Osteoblast (primary cell): ENCODE results near the gene SPTB. TPM values are rescaled to one million over a fixed set of nuclear protein-coding genes. Genes with fewer than 3 reads are reported as not detected.

Experiments used
- DNase-seq: peaks from one replicate; pipeline ENCODE4 v3.0.0; 2011; ENCODE audit warnings: low spot score, mixed read lengths; ENCODE audit not compliant: insufficient read length; ENCODE audit errors: missing footprints
- H2AFZ ChIP-seq: 2 replicates; pipeline ENCODE4 v1.6.0; 2011; ENCODE audit warnings: mild to moderate bottlenecking, low read length
- H3K27ac ChIP-seq: 2 replicates; pipeline ENCODE4 v1.5.1; 2011; ENCODE audit warnings: mild to moderate bottlenecking, low read depth, low read length, moderate library complexity
- H3K27me3 ChIP-seq: 2 replicates; pipeline ENCODE4 v1.6.0; 2012; ENCODE audit warnings: mild to moderate bottlenecking, control low read depth, inconsistent platforms, low read length, moderate library complexity; ENCODE audit not compliant: insufficient read depth
- H3K36me3 ChIP-seq: 2 replicates; pipeline ENCODE4 v1.5.1; 2011; ENCODE audit warnings: mild to moderate bottlenecking, low read length, control low read depth, moderate library complexity; ENCODE audit not compliant: insufficient read depth
- H3K4me1 ChIP-seq: 2 replicates; pipeline ENCODE4 v1.5.1; 2011; ENCODE audit warnings: mild to moderate bottlenecking, low read length, control low read depth, moderate library complexity; ENCODE audit not compliant: insufficient read depth
- H3K4me2 ChIP-seq: 2 replicates; pipeline ENCODE4 v1.6.0; 2011; ENCODE audit warnings: mild to moderate bottlenecking, low read length; ENCODE audit not compliant: insufficient read depth
- H3K4me3 ChIP-seq: fragments of 200-600 bp; sonication (generic); 3 replicates; pipeline ENCODE4 v1.5.1; 2012; ENCODE audit warnings: mild to moderate bottlenecking, low read length, inconsistent platforms; ENCODE audit not compliant: insufficient read depth
- H3K79me2 ChIP-seq: 2 replicates; pipeline ENCODE4 v1.6.0; 2012; ENCODE audit warnings: mild to moderate bottlenecking, low read length, control low read depth, inconsistent platforms; ENCODE audit not compliant: insufficient read depth
- H3K9me3 ChIP-seq: 2 replicates; pipeline ENCODE4 v1.5.1; 2011; ENCODE audit warnings: low read depth, low read length, control low read depth
- H4K20me1 ChIP-seq: 2 replicates; pipeline ENCODE4 v1.6.0; 2012; ENCODE audit warnings: mild to moderate bottlenecking, low read length, control low read depth; ENCODE audit not compliant: insufficient read depth
- CTCF ChIP-seq: IDR thresholded peaks from 2 replicates; pipeline ENCODE4 v1.5.1; 2011; ENCODE audit warnings: mild to moderate bottlenecking, low read depth, low read length, moderate library complexity; ENCODE audit errors: extremely low read depth
- total RNA-seq: library from RNA; depleted of rRNA; stranded (reverse); fragments of >200 nt; gene quantifications from 2 replicates; pipeline ENCODE4 v1.2.3, GENCODE V29; 2012

SPTB gene
- total RNA-seq, 1 donor: under 0.01 TPM

- DNase-seq: no peak
- TF ChIP-seq CTCF: no peak
Measured at GRCh38 chr14:64779472-64779871, 100.2 kb downstream of the SPTB start.

DNA sequence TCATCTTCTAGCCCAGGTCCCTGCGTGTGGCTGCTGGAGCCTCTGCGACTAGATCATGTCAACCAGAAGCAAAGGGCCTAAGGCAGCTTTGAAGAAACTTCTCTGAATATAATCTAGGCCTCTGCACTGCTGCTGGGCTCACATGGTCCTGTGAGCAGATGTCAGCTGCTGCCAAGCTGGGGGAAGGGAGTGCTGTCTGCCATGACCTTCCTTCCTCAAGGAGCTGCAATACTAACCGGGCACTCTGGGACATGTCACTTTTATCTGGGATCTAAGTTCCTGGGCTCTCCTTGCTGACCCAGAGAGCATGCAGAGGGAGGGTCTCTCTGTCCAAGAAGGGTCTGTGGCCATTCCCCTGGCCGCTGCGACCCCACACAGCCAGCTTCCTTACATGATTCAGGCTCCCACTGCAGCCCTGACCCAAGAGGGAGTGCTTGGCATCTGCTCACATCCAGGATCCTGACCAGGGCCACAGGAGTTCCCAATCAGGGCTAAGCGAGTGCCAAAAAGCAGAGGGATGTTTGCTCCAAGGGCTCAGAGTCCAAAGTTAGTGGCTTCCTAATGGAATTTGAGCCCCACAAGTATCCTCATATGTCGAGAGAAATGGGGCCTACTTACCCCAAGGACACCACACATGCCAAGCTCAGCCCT, 101.5 kb downstream of the SPTB start:
- Histone ChIP-seq H3K4me1 (no peaks in the 10 kb centered on the region), H2AFZ (no peak overlapping the region), H3K27ac (no peak overlapping the region), H3K4me2 (no peak overlapping the region), H3K27me3 (peaks cover 14% of the 10 kb centered on the region), H3K36me3 (no peaks in the 10 kb centered on the region), H3K4me3 (no peak overlapping the region), H3K9me3 (no peaks in the 10 kb centered on the region), H3K79me2 (no peaks in the 10 kb centered on the region), H4K20me1 (no peaks in the 10 kb centered on the region)
- no peak for TF ChIP-seq CTCF
- DNase-seq: peak; percentile 73

More at GRCh38 chr14:64779472-64779871, 100.2 kb downstream of the SPTB start:
- H3K27ac ChIP-seq: no peak overlapping the region
- no peaks in the 10 kb centered on the region for H4K20me1 ChIP-seq
- H3K9me3 ChIP-seq: no peaks in the 10 kb centered on the region
- H2AFZ ChIP-seq: no peak overlapping the region
- H3K36me3 ChIP-seq: no peaks in the 10 kb centered on the region
- H3K27me3 ChIP-seq: peaks cover 20% of the 10 kb centered on the region
- no peak overlapping the region for H3K4me3 ChIP-seq
- H3K4me1 ChIP-seq: no peaks in the 10 kb centered on the region
- no peak overlapping the region for H3K4me2 ChIP-seq
- H3K79me2 ChIP-seq: no peaks in the 10 kb centered on the region

DNA sequence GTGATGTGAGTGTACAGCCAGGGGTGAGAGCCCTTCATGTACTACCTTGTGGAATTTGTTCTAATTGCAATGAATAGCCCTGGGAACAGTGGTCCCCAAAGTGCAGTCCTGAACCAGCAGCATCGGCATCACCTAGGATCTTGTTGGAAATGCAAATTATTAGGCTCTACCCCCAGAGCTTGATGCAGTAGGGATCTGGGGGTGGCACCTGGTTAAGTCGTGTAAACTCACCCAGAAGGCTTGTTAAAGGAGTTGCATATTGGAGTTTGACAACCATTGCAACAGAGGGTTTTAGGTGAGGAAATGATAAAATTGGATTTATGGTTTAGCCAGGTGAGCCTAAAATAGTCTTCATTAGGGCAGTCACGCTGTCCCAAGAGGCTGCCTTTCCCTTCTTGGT, 102.2 kb downstream of the SPTB start:
- H2AFZ ChIP-seq: no peak overlapping the region
- no peak overlapping the region for H3K4me2 ChIP-seq
- peaks cover 13% of the 10 kb centered on the region for H3K27me3 ChIP-seq
- H3K27ac ChIP-seq: no peak overlapping the region
- no peaks in the 10 kb centered on the region for H3K79me2 ChIP-seq
- TF ChIP-seq CTCF: no peak
- H3K9me3 ChIP-seq: no peaks in the 10 kb centered on the region
- DNase-seq: no peak
- no peaks in the 10 kb centered on the region for H4K20me1 ChIP-seq
- H3K4me3 ChIP-seq: no peak overlapping the region
- no peaks in the 10 kb centered on the region for H3K36me3 ChIP-seq
- no peaks in the 10 kb centered on the region for H3K4me1 ChIP-seq

DNA sequence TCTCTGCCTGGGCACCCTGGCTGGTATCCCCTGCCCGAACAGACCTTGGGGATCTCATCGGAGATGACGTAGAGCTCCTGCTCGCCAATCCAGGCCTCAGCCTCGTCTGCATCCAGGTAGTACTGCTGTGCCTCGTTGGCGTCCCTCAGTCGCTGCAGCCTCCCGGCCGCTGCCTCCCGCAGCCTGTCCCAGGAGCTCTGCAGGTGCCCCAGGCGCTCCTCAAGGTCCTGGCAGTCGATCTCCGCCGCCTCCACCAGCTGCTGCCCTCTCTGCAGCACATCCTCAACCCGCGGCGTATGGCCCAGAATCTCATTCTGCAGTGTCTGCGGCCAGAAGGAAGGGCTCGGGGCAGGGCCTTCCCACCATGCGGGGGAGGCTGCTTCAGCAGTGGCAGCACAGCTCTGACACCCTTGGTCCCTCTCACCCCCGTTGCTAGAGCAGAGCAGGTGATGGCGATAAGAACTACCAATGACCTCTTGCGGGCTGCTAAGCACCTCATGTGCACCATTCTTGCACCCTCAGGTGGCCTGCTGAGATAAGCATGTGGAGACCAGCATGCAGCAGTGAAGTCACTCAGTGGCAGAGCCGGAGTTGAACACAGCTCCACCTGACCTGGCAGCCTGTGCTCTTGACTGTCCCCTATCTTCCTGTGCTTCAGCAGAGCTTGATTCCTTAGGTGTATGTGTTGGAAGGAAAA, 104.5 kb downstream of the SPTB start:
- Histone ChIP-seq H2AFZ (no peak overlapping the region), H3K36me3 (no peaks in the 10 kb centered on the region), H3K4me2 (no peak overlapping the region), H4K20me1 (no peaks in the 10 kb centered on the region), H3K27me3 (peaks cover 13% of the 10 kb centered on the region), H3K79me2 (no peaks in the 10 kb centered on the region), H3K4me3 (no peak overlapping the region), H3K9me3 (no peaks in the 10 kb centered on the region), H3K27ac (no peak overlapping the region), H3K4me1 (no peaks in the 10 kb centered on the region)
- no peak for DNase-seq
- no peak for TF ChIP-seq CTCF
